DLD1 (cell line): ENCODE data around the gene COPG2.

Experiments used
- in situ Hi-C: cut with HindIII; loops from 2 replicates; pipeline ENCODE4 v1.10.0; 2017; ENCODE audit warnings: low sequenced_read_pairs

Gene COPG2

GRCh38 chr7:130479716-130480400, 188.7 kb downstream of the COPG2 start:
- in situ Hi-C loops, result no loop called here

- in situ Hi-C loops, result no loop called here
These were observed 189.6 kb downstream of the COPG2 start for GRCh38 chr7:130478991-130479390.

- in situ Hi-C loops, result no loop called here
These were observed 192.0 kb downstream of the COPG2 start for GRCh38 chr7:130476297-130477150.

- in situ Hi-C loops, result no loop called here
These were observed 192.8 kb downstream of the COPG2 start for GRCh38 chr7:130475776-130476175.

GRCh38 chr7:130473876-130474275, 194.7 kb downstream of the COPG2 start:
- in situ Hi-C loops, result no loop called here

- in situ Hi-C loops, result no loop called here
These were observed 195.3 kb downstream of the COPG2 start for GRCh38 chr7:130473289-130473688.

GRCh38 chr7:130471974-130472373, 196.6 kb downstream of the COPG2 start:
- in situ Hi-C loops, result no loop called here

GRCh38 chr7:130468612-130469011, 199.9 kb downstream of the COPG2 start:
- in situ Hi-C loops, result no loop called here

GRCh38 chr7:130463553-130464434, 204.8 kb downstream of the COPG2 start:
- in situ Hi-C loops, result no loop called here

- in situ Hi-C loops, result no loop called here
These were observed 207.3 kb downstream of the COPG2 start for GRCh38 chr7:130461272-130461671.

- in situ Hi-C loops, result no loop called here
These were observed 210.3 kb downstream of the COPG2 start for GRCh38 chr7:130458257-130458656.
